ENCODE data around the gene SNTG2. TPM values are rescaled to one million over a fixed set of nuclear protein-coding genes. Genes with fewer than 3 reads are reported as not detected.

The SNTG2 gene
- total RNA-seq, 1 donor from 2014 or later = 1.9 TPM

DNA sequence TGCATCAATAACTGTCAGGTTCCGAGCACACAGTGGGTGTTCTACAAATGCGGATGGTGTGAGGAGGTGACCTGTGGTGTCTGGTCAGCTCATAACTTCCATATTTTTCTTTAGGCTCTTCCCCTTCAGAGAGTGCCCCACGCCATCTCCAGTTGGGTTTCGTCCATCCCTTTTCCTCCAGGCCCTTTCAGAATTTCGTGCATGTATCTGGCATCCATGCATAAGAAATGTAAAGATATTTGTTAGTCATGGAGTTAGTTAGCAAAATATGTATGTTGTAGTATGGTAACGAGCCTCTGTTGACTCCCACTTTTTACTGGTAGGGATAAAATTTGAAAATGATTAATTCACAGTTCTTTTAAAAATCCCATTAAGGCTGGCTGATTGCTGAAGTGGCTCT lies 67.2 kb downstream of the SNTG2 start:
- H3K27ac ChIP-seq (ENCODE audit: low read depth, low read length) = no peak overlapping the region
- Mint-ChIP-seq H3K27ac (ENCODE audit: unreplicated experiment) (no peak overlapping the region), H3K4me3 (ENCODE audit: unreplicated experiment) (no peak overlapping the region), H3K9me3 (ENCODE audit: unreplicated experiment) (peaks cover 2% of the 10 kb centered on the region), H3K36me3 (ENCODE audit: low read depth, unreplicated experiment) (no peaks in the 10 kb centered on the region), H3K4me1 (ENCODE audit: low read depth, unreplicated experiment) (no peaks in the 10 kb centered on the region), H3K27me3 (ENCODE audit: low read depth, unreplicated experiment) (peaks cover 6% of the 10 kb centered on the region)
- no peaks in the 10 kb centered on the region for H3K27me3 ChIP-seq (ENCODE audit: insufficient read depth, low read length)
- no peak overlapping the region for H3K4me2 ChIP-seq (ENCODE audit: low read length)
- H3K36me3 ChIP-seq (ENCODE audit: insufficient read depth, low read length) = no peaks in the 10 kb centered on the region
- H3K4me1 ChIP-seq (ENCODE audit: insufficient read depth, low read length) = no peaks in the 10 kb centered on the region
- DNase-seq (ENCODE audit: low read depth) = no peak
- H3K9me3 ChIP-seq (ENCODE audit: insufficient read depth, low read depth, low read length) = no peaks in the 10 kb centered on the region
- H3K79me2 ChIP-seq (ENCODE audit: insufficient read depth, low read length) = no peaks in the 10 kb centered on the region
- H3K9ac ChIP-seq (ENCODE audit: low read length) = no peak overlapping the region
- TF ChIP-seq, protein P1, sequence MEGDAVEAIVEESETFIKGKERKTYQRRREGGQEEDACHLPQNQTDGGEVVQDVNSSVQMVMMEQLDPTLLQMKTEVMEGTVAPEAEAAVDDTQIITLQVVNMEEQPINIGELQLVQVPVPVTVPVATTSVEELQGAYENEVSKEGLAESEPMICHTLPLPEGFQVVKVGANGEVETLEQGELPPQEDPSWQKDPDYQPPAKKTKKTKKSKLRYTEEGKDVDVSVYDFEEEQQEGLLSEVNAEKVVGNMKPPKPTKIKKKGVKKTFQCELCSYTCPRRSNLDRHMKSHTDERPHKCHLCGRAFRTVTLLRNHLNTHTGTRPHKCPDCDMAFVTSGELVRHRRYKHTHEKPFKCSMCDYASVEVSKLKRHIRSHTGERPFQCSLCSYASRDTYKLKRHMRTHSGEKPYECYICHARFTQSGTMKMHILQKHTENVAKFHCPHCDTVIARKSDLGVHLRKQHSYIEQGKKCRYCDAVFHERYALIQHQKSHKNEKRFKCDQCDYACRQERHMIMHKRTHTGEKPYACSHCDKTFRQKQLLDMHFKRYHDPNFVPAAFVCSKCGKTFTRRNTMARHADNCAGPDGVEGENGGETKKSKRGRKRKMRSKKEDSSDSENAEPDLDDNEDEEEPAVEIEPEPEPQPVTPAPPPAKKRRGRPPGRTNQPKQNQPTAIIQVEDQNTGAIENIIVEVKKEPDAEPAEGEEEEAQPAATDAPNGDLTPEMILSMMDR (IDR thresholded peaks at IDR 0.05; ENCODE audit: insufficient read depth, low read depth, low read length) = no peak
- TF ChIP-seq EZH2 (IDR thresholded peaks at IDR 0.05; ENCODE audit: insufficient read depth, low read length) = no peak
- H2AFZ ChIP-seq (ENCODE audit: low read depth, low read length) = no peak overlapping the region
- H3K4me3 ChIP-seq (ENCODE audit: insufficient read depth, low read depth, low read length) = no peak overlapping the region
- FAIRE-seq = no peak
- no peaks in the 10 kb centered on the region for H4K20me1 ChIP-seq (ENCODE audit: insufficient read depth, low read length)

DNA sequence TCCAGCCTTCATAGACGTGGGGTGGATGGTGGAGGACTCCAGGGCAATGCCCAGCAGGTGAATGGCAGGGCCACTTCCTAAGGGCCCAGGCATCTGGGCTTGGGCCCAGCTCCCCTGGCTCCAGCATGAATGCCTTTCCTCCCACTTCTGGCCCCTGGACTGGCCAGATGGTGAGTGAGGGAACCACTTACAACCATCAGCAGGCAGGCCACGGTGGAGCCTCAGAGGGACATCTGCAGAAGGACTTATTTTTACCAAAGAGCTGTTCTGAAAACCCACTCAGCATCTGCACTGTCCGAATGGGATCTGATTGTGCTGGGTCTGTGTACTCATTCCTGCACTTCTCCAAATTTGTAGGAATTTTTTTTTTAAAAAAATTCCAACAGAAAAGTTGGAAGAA lies 69.6 kb downstream of the SNTG2 start:
- H3K27me3 Mint-ChIP-seq (ENCODE audit: low read depth, unreplicated experiment) = peaks cover 4% of the 10 kb centered on the region
- Histone ChIP-seq H3K4me2 (ENCODE audit: low read length) (no peak overlapping the region), H3K4me1 (ENCODE audit: insufficient read depth, low read length) (no peaks in the 10 kb centered on the region), H3K4me3 (ENCODE audit: insufficient read depth, low read depth, low read length) (no peak overlapping the region), H3K79me2 (ENCODE audit: insufficient read depth, low read length) (no peaks in the 10 kb centered on the region), H3K27ac (ENCODE audit: low read depth, low read length) (no peak overlapping the region), H3K36me3 (ENCODE audit: insufficient read depth, low read length) (no peaks in the 10 kb centered on the region), H3K9ac (ENCODE audit: low read length) (no peak overlapping the region), H4K20me1 (ENCODE audit: insufficient read depth, low read length) (no peaks in the 10 kb centered on the region), H2AFZ (ENCODE audit: low read depth, low read length) (no peak overlapping the region), H3K27me3 (ENCODE audit: insufficient read depth, low read length) (no peaks in the 10 kb centered on the region), H3K9me3 (ENCODE audit: insufficient read depth, low read depth, low read length) (no peaks in the 10 kb centered on the region)
- no peak overlapping the region for H3K4me3 Mint-ChIP-seq (ENCODE audit: unreplicated experiment)
- FAIRE-seq (no peak), DNase-seq (ENCODE audit: low read depth) (no peak)
- no peak for TF ChIP-seq EZH2 (IDR thresholded peaks at IDR 0.05; ENCODE audit: insufficient read depth, low read length)
- H3K27ac Mint-ChIP-seq (ENCODE audit: unreplicated experiment) = no peak overlapping the region
- H3K4me1 Mint-ChIP-seq (ENCODE audit: low read depth, unreplicated experiment) = no peaks in the 10 kb centered on the region
- H3K9me3 Mint-ChIP-seq (ENCODE audit: unreplicated experiment) = peaks cover 2% of the 10 kb centered on the region
- no peaks in the 10 kb centered on the region for H3K36me3 Mint-ChIP-seq (ENCODE audit: low read depth, unreplicated experiment)

DNA sequence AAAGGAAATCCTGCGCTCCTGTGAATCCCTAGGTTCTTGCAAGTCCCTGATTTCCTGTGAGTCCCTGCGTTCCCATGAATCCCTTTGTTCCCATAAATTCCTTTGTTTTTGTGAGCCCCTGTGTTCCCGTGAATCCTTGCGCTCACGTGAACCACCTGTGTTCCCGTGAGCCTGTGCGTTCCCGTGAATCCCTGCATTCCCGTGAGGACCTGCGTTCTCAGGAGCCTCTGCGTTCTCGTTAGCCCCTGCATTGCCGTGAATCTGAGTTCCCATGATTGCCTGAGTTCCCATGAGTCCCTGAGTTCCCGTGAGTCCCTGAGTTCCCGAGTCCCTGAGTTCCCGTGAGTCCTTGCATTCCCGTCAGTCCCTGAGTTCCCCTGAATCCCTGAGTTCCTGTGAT lies 71.5 kb downstream of the SNTG2 start:
- DNase-seq (ENCODE audit: low read depth) (no peak), FAIRE-seq (no peak)
- H3K27ac Mint-ChIP-seq (ENCODE audit: unreplicated experiment) = no peak overlapping the region
- Histone ChIP-seq H3K79me2 (ENCODE audit: insufficient read depth, low read length) (no peaks in the 10 kb centered on the region), H3K27me3 (ENCODE audit: insufficient read depth, low read length) (no peaks in the 10 kb centered on the region), H3K9ac (ENCODE audit: low read length) (no peak overlapping the region), H2AFZ (ENCODE audit: low read depth, low read length) (no peak overlapping the region), H3K27ac (ENCODE audit: low read depth, low read length) (no peak overlapping the region), H3K4me1 (ENCODE audit: insufficient read depth, low read length) (no peaks in the 10 kb centered on the region), H3K4me3 (ENCODE audit: insufficient read depth, low read depth, low read length) (no peak overlapping the region), H3K4me2 (ENCODE audit: low read length) (no peak overlapping the region), H3K9me3 (ENCODE audit: insufficient read depth, low read depth, low read length) (no peaks in the 10 kb centered on the region), H4K20me1 (ENCODE audit: insufficient read depth, low read length) (no peaks in the 10 kb centered on the region), H3K36me3 (ENCODE audit: insufficient read depth, low read length) (no peaks in the 10 kb centered on the region)
- H3K4me3 Mint-ChIP-seq (ENCODE audit: unreplicated experiment) = no peak overlapping the region
- no peaks in the 10 kb centered on the region for H3K4me1 Mint-ChIP-seq (ENCODE audit: low read depth, unreplicated experiment)
- H3K27me3 Mint-ChIP-seq (ENCODE audit: low read depth, unreplicated experiment) = peaks cover 4% of the 10 kb centered on the region
- no peaks in the 10 kb centered on the region for H3K36me3 Mint-ChIP-seq (ENCODE audit: low read depth, unreplicated experiment)
- H3K9me3 Mint-ChIP-seq (ENCODE audit: unreplicated experiment) = peaks cover 2% of the 10 kb centered on the region
- TF ChIP-seq, protein P1 (IDR thresholded peaks at IDR 0.05; ENCODE audit: insufficient read depth, low read depth, low read length) = no peak
- no peak for TF ChIP-seq EZH2 (IDR thresholded peaks at IDR 0.05; ENCODE audit: insufficient read depth, low read length)
